Neuronal stem cell (in vitro differentiated cells): ENCODE data around the gene GAA.

Experiments used
- DNase-seq: peaks from one replicate; pipeline ENCODE4 v3.0.0-alpha.2; 2013; ENCODE audit warnings: low spot score
- H2AFZ ChIP-seq: one replicate; pipeline ENCODE4 v1.6.1; 2013; ENCODE audit warnings: mild to moderate bottlenecking, low read length, inconsistent platforms
- H2AK5ac ChIP-seq: 2 replicates; pipeline ENCODE4 v1.6.1; 2013; ENCODE audit warnings: low read depth, mild to moderate bottlenecking, inconsistent platforms, low read length, moderate library complexity, mixed read lengths
- H2BK120ac ChIP-seq: 2 replicates; pipeline ENCODE4 v1.6.1; 2013; ENCODE audit warnings: low read depth, mild to moderate bottlenecking, inconsistent platforms, low read length, moderate library complexity, mixed read lengths
- H2BK12ac ChIP-seq: one replicate; pipeline ENCODE4 v1.6.1; 2013; ENCODE audit warnings: low read length, inconsistent platforms
- H2BK15ac ChIP-seq: 2 replicates; pipeline ENCODE4 v1.6.1; 2013; ENCODE audit warnings: mild to moderate bottlenecking, low read length, inconsistent platforms, mixed read lengths
- H2BK5ac ChIP-seq: one replicate; pipeline ENCODE4 v1.6.1; 2013; ENCODE audit warnings: inconsistent platforms, mild to moderate bottlenecking, low read length, moderate library complexity
- H3K14ac ChIP-seq: one replicate; pipeline ENCODE4 v1.6.1; 2013; ENCODE audit warnings: low read length, inconsistent platforms
- H3K18ac ChIP-seq: 2 replicates; pipeline ENCODE4 v1.6.1; 2013; ENCODE audit warnings: low read length, inconsistent platforms
- H3K23ac ChIP-seq: 2 replicates; pipeline ENCODE4 v1.6.1; 2013; ENCODE audit warnings: low read depth, mild to moderate bottlenecking, mixed read lengths, low read length, inconsistent platforms; ENCODE audit not compliant: poor library complexity
- H3K27ac ChIP-seq: replicated peaks from 3 replicates; pipeline ENCODE4 v1.5.1; 2013; ENCODE audit warnings: low read length, inconsistent platforms
- H3K27me3 ChIP-seq, 3 experiments: 2 replicates each; pipeline ENCODE4 v1.6.1; 2013; ENCODE audit warnings: low read length in 3 of 3, mild to moderate bottlenecking in 2 of 3, inconsistent platforms in 1 of 3, low read depth in 1 of 3, mixed read lengths in 1 of 3, moderate library complexity in 1 of 3; ENCODE audit not compliant: control insufficient read depth in 3 of 3, insufficient read depth in 3 of 3
- H3K36me3 ChIP-seq, 2 donors: replicated peaks in 1 of 2; 2 replicates each; pipeline ENCODE4 v1.6.1; 2013; ENCODE audit warnings: low read length in 2 of 2; ENCODE audit not compliant: control insufficient read depth in 2 of 2, insufficient read depth in 2 of 2
- H3K4ac ChIP-seq: 2 replicates; pipeline ENCODE4 v1.6.1; 2013; ENCODE audit warnings: inconsistent platforms, mild to moderate bottlenecking, low read length, moderate library complexity
- H3K4me1 ChIP-seq, 2 donors: 1 replicate in 1 of 2; 2 replicates in 1 of 2; pipeline ENCODE4 v1.6.1; 2013; ENCODE audit warnings: low read length in 2 of 2, low read depth in 1 of 2; ENCODE audit not compliant: control insufficient read depth in 2 of 2, insufficient read depth in 1 of 2
- H3K4me2 ChIP-seq: one replicate; pipeline ENCODE4 v1.6.1; 2013; ENCODE audit warnings: mild to moderate bottlenecking, low read length, inconsistent platforms; ENCODE audit not compliant: insufficient read depth, poor library complexity, severe bottlenecking
- H3K4me3 ChIP-seq, 2 donors: 2 replicates each; pipeline ENCODE4 v1.5.1; 2013; ENCODE audit warnings: low read length in 2 of 2, mild to moderate bottlenecking in 2 of 2, inconsistent platforms in 1 of 2, moderate library complexity in 1 of 2
- H3K79me1 ChIP-seq: one replicate; pipeline ENCODE4 v1.6.1; 2013; ENCODE audit warnings: low read depth, mild to moderate bottlenecking, inconsistent platforms, low read length, moderate library complexity
- H3K9ac ChIP-seq: one replicate; pipeline ENCODE4 v1.6.1; 2013; ENCODE audit warnings: mild to moderate bottlenecking, low read depth, low read length, inconsistent platforms; ENCODE audit not compliant: poor library complexity
- H3K9me3 ChIP-seq, 2 donors: replicated peaks in 1 of 2; 2 replicates each; pipeline versions ENCODE3 to v1.6.1; 2013; ENCODE audit warnings: low read length in 2 of 2, mild to moderate bottlenecking in 2 of 2, inconsistent platforms in 1 of 2, low read depth in 1 of 2, mixed read lengths in 1 of 2, moderate library complexity in 1 of 2; ENCODE audit not compliant: control insufficient read depth in 2 of 2, insufficient read depth in 1 of 2
- H4K8ac ChIP-seq: one replicate; pipeline ENCODE4 v1.6.1; 2013; ENCODE audit warnings: low read depth, mild to moderate bottlenecking, inconsistent platforms, low read length, moderate library complexity
- H4K91ac ChIP-seq: one replicate; pipeline ENCODE4 v1.6.1; 2013; ENCODE audit warnings: low read length, low read depth, mild to moderate bottlenecking, inconsistent platforms; ENCODE audit not compliant: poor library complexity
- WGBS, 2 donors: extraction: QIAGEN DNeasy Blood & Tissue Kit; methylation state at CpG; one replicate each; pipeline ENCODE4 v1.1.7; 2013; ENCODE audit warnings: missing lambda C conversion rate in 2 of 2, mixed read lengths in 1 of 2; ENCODE audit not compliant: insufficient read length in 2 of 2, insufficient replicate concordance in 1 of 2; ENCODE audit errors: extremely low coverage in 2 of 2; 5-methylcytosine and 5-hydroxymethylcytosine counted together

The GAA gene

DNA sequence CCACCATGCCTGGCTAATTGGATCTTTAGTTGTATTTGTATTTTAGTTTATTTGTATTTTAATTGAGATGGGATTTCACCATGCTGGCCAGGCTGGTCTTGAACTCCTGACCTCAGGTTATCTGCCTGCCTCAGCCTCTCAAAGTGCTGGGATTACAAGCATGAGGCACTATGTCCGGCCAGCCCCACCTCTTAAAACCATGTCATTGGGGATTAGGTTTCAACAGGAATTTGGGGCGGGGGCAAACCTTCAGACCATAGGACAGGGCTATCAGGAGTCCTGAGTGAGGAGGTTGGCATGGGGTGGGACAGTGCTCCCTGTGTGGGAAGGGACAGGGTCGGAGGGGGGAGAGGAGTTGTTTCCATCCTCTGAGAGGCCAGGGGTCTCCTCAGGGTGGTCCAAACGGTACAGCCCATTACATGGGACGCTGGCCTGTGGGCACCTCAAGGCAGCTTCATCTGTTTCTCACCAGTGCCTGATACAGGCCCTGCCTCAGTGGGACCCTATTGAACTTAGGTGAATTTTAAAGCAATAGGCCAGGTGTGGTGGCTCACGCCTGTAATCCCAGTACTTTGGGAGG, 21.6 kb downstream of the GAA start:
- Histone ChIP-seq H3K4me1 (peaks cover 4 to 7% of the 10 kb centered on the region in 2 donors), H3K14ac (no peak overlapping the region), H4K91ac (no peak overlapping the region), H4K8ac (no peak overlapping the region), H3K18ac (peak overlapping the region; percentile 35), H3K9me3 (no peaks in the 10 kb centered on the region), H3K9ac (no peak overlapping the region), H3K4ac (no peak overlapping the region), H3K23ac (no peak overlapping the region), H2BK5ac (no peak overlapping the region), H2AFZ (no peak overlapping the region), H2BK15ac (no peak overlapping the region), H3K27ac (no peak overlapping the region), H2AK5ac (no peak overlapping the region), H3K27me3 (no peaks in the 10 kb centered on the region), H2BK12ac (no peak overlapping the region), H3K4me2 (no peak overlapping the region), H3K4me3 (no peak overlapping the region), H3K79me1 (no peaks in the 10 kb centered on the region), H3K36me3 (no peaks in the 10 kb centered on the region), H2BK120ac (no peak overlapping the region)
- DNase-seq: no peak
- no CpG with 5 or more reads among the region's 6 CpGs for WGBS, 2 donors

- Histone ChIP-seq H2BK15ac (peak overlapping the region; percentile 2), H3K4ac (no peak overlapping the region), H3K4me3 (no peak overlapping the region), H3K4me2 (no peak overlapping the region), H3K9ac (no peak overlapping the region), H3K18ac (no peak overlapping the region), H3K9me3 (no peaks in the 10 kb centered on the region), H4K8ac (no peak overlapping the region), H3K23ac (no peak overlapping the region), H2BK12ac (no peak overlapping the region), H3K36me3 (no peaks in the 10 kb centered on the region), H3K14ac (no peak overlapping the region), H2AFZ (peak overlapping the region; percentile 85), H3K27ac (no peak overlapping the region), H3K27me3 (no peaks in the 10 kb centered on the region), H3K79me1 (no peaks in the 10 kb centered on the region), H2BK5ac (no peak overlapping the region), H4K91ac (no peak overlapping the region), H2AK5ac (no peak overlapping the region), H3K4me1 (peaks cover 2 to 7% of the 10 kb centered on the region in 2 donors), H2BK120ac (no peak overlapping the region)
- no CpG with 5 or more reads among the region's 15 CpGs for WGBS, 2 donors
- no peak for DNase-seq
These were observed 22.4 kb downstream of the GAA start for GRCh38 chr17:80123791-80124190.

- Histone ChIP-seq H2AK5ac (peak overlapping the region; percentile 1), H3K4me2 (no peak overlapping the region), H2BK12ac (peak overlapping the region; percentile 44), H3K9me3 (no peaks in the 10 kb centered on the region), H2BK5ac (no peak overlapping the region), H3K36me3 (no peaks in the 10 kb centered on the region), H3K14ac (no peak overlapping the region), H4K8ac (no peak overlapping the region), H4K91ac (no peak overlapping the region), H2BK120ac (no peak overlapping the region), H2AFZ (peak overlapping the region; percentile 85), H3K4ac (no peak overlapping the region), H3K79me1 (no peaks in the 10 kb centered on the region), H3K18ac (peak overlapping the region; percentile 58), H2BK15ac (no peak overlapping the region), H3K27ac (no peak overlapping the region), H3K27me3 (no peaks in the 10 kb centered on the region), H3K4me3 (peak overlapping the region in 1 of 2 donors; percentile 28), H3K23ac (no peak overlapping the region), H3K9ac (no peak overlapping the region), H3K4me1 (peaks cover 2 to 7% of the 10 kb centered on the region in 2 donors)
- WGBS, 2 donors: no CpG with 5 or more reads among the region's 15 CpGs
- peak; percentile 36 for DNase-seq
These were observed 23.1 kb downstream of the GAA start for GRCh38 chr17:80124351-80124981.

DNA sequence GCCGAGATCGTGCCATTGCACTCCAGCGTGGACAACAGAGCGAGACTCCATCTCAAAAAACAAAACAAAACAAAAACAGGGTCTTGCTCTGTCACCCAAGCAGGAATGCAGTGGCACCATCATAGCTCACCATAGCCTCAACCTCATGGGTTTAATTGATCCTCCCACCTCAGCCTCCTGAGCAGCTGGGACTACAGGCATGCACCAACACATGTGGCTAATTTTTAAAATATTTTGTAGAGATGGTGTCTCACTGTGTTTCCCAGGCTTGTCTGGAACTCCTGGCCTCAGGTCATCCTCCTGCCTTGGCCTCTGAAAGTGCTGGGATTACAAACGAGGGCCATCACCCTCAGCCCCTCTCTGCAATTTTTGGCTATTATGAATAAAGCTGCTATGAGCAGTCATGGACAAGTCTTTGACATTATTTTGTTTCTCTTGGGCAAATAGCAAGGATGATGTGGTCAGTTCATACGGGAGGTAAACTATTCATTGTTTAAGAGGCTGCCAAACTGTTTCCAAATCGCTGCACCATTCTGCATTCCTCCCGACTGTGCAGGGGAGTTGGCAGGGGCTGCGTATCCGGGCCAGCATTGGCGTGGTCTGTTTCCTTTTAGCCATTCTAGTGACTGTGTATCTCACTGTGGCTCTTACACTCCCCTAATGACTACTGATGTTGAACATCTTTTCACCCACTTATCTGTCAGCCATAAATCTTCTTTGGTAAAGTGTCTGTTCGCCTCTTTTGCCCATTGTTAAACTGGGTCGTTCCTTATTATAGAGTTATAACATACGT, 24.5 kb downstream of the GAA start:
- WGBS, 2 donors: no CpG with 5 or more reads among the region's 14 CpGs
- H3K9ac ChIP-seq: no peak overlapping the region
- no peak overlapping the region for H2BK12ac ChIP-seq
- no peak overlapping the region for H2BK120ac ChIP-seq
- no peak overlapping the region for H4K91ac ChIP-seq
- no peak overlapping the region for H3K4me2 ChIP-seq
- H3K79me1 ChIP-seq: no peaks in the 10 kb centered on the region
- peaks cover 2 to 7% of the 10 kb centered on the region in 2 donors for H3K4me1 ChIP-seq
- no peak overlapping the region for H4K8ac ChIP-seq
- no peaks in the 10 kb centered on the region for H3K9me3 ChIP-seq
- DNase-seq: no peak
- H2AK5ac ChIP-seq: no peak overlapping the region
- no peak overlapping the region for H3K18ac ChIP-seq
- H3K27ac ChIP-seq: no peak overlapping the region
- no peak overlapping the region for H2BK5ac ChIP-seq
- no peak overlapping the region for H2AFZ ChIP-seq
- H3K36me3 ChIP-seq: no peaks in the 10 kb centered on the region
- no peak overlapping the region for H3K4me3 ChIP-seq
- no peak overlapping the region for H2BK15ac ChIP-seq
- no peak overlapping the region for H3K23ac ChIP-seq
- H3K27me3 ChIP-seq: no peaks in the 10 kb centered on the region
- no peak overlapping the region for H3K14ac ChIP-seq
- no peak overlapping the region for H3K4ac ChIP-seq
